ACHN (cell line): Measurements from ENCODE around the gene C2orf68.
"Not testable (repeated sequence)": the region's sequence is repeated elsewhere in the genome, so short reads cannot be mapped to it uniquely, and the experiment has no call there.

Experiments used
- DNase-seq: peaks from one replicate; pipeline ENCODE4 v3.0.0-alpha.2; 2015
- in situ Hi-C: cut with HindIII; loops from 2 replicates; pipeline ENCODE4 v1.10.0; 2017; ENCODE audit warnings: low sequenced_read_pairs, low pct_ligation_motif_present, low pct_unique_long_range_greater_than_20kb

C2orf68 gene

DNA sequence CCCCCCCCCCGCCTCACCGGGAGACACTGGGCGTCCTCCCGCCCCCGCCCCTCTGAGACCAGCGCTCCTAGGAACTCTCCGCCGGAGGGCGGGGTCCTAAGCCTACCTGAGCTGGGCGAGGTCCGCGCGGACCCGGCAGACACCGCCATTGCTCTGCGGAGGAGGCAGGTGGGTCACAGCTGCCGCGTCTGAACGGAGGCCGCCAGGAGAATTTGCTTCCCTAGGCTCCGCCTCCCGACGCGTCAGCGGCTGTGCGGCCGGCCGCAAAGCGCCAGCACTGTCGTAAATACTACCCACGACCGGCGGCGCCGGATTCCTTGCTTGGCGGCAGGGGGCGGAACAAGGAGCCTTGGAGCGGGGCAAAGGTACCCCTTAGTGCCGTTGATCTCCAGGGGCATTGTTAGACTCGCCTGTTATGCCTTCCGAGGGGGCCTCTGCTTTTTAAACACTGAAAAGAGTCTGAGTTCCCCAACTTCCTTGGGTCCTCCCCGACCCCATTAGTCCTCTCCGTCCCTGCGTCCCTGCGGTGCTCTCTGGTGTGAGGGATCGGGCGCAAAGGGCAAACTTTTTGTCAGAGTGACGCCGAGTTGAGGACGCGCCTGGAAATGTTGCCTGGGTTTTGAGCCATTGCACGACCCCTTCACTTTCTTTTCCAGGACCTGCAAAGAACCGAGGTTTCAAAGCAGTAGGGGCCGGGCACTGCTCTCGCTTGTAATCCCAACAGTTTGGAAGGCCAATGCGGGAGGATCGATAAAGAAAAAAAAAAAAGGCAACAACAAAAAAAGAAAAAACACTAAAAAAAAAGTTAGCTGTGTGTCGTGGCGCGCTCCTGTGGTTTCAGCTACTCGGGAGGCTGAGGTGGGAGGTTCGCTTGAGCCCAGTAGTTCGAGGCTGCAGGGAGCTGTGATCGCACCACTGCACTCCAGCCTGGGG, 50.3 kb downstream of the C2orf68 start, which contains the start of gene GGCX:
TSS of gene GGCX (minus strand) at position 214 of the 933 bp plus-strand sequence. CDS start at position 149, 65 bp downstream.
- in situ Hi-C loops = no loop called here
- peak; percentile 97 for DNase-seq

DNA sequence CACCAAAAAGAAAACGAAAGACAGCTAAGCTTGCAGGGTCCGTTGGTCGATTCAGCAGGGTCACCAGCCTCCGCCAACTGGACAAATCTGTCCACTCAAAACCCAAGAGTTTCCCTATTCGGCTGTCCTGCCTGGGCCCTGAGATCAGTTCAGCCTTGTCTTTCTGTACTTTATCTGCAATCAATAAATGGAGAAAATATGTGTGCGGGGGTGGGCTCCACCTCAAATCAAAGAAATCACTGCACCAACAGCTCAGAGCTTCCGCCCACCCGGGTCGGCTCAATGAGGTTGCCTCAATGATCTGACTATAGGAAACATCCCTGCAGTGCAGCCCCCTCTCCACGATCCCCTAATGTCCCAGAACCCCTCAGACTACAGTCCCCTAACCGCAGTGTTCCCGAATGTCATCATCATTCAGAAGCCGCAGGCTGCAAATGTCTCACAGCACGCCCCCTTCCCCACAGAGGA, 51.0 kb downstream of the C2orf68 start:
- in situ Hi-C loops = no loop called here

DNA sequence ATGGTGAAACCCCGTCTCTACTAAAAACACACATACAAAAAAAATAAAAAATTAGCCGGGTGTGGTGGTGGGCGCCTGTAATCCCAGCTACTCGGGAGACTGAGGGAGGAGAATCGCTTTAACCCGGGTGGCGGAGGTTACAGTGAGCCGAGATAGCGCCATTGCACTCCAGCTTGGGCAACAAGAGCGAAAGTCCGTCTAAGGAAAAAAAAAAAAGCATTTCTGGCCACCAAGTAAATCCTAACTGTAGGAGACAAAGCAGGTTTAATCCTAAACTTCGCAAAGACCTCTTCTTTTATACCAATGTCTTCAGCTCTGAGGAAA, 51.5 kb downstream of the C2orf68 start:
- in situ Hi-C loops, DNase-seq: not testable (repeated sequence)

More for the DNA sequence above, 51.0 kb downstream of the C2orf68 start:
- DNase-seq = no peak

- in situ Hi-C loops = no loop called here
Measured at GRCh38 chr2:85558160-85558559, 53.7 kb downstream of the C2orf68 start.

GRCh38 chr2:85557130-85557529, 54.7 kb downstream of the C2orf68 start:
- in situ Hi-C loops = no loop called here
- no peak for DNase-seq

More at GRCh38 chr2:85558160-85558559, 53.7 kb downstream of the C2orf68 start:
- no peak for DNase-seq
